K562 (cell line): ENCODE data around the gene SPOCD1. TPM values are rescaled to one million over a fixed set of nuclear protein-coding genes. Genes with fewer than 3 reads are reported as not detected.

ENCODE experiments used
- ARID1B ChIP-seq: fragments of 450-650 bp; IDR thresholded peaks from 2 replicates; pipeline ENCODE4 v1.6.1; 2016; ENCODE audit warnings: antibody characterized with exemption, mild to moderate bottlenecking, inconsistent platforms
- ATF4 ChIP-seq: fragments of 450-650 bp; formaldehyde crosslinking; IDR thresholded peaks from 2 replicates; pipeline ENCODE4 v1.4.0; 2022; ENCODE audit warnings: mild to moderate bottlenecking, moderate library complexity
- DEAF1 ChIP-seq: fragments of 450-650 bp; formaldehyde crosslinking; IDR thresholded peaks from 2 replicates; pipeline ENCODE4 v1.4.0; 2020; ENCODE audit warnings: mild to moderate bottlenecking, moderate library complexity
- GTF2F1 ChIP-seq: IDR thresholded peaks from 2 replicates; pipeline ENCODE4 v1.6.1; 2011; ENCODE audit warnings: low read depth, low read length, improper control_type of control experiment
- HLTF ChIP-seq: fragments of 450-650 bp; IDR thresholded peaks from 2 replicates; pipeline ENCODE4 v1.6.1; 2016
- ID3 ChIP-seq, 2 experiments: fragments of 250-450 bp in 1 of 2; fragments of 450-650 bp in 1 of 2; sonication (Bioruptor Pico) in 1 of 2; IDR thresholded peaks; 2 replicates each; pipeline versions ENCODE4 v1.6.1 to v1.8.0; 2016 to 2021; ENCODE audit warnings: mild to moderate bottlenecking in 2 of 2, moderate library complexity in 2 of 2, missing compliant biosample characterization in 1 of 2, missing genetic modification characterization in 1 of 2
- IRF2 ChIP-seq: sonication (generic); formaldehyde crosslinking; IDR thresholded peaks from 2 replicates; pipeline ENCODE4 v1.8.1; 2022; ENCODE audit warnings: mild to moderate bottlenecking, missing genetic modification reagents
- KDM4B ChIP-seq, 2 experiments: fragments of 450-650 bp in 1 of 2; sonication (generic) in 1 of 2; IDR thresholded peaks; 2 replicates each; pipeline ENCODE4 v1.6.1; 2016 to 2017; ENCODE audit warnings: borderline replicate concordance in 2 of 2, antibody characterized with exemption in 1 of 2, low read depth in 1 of 2, mild to moderate bottlenecking in 1 of 2
- KLF1 ChIP-seq: fragments of 450-650 bp; IDR thresholded peaks from 2 replicates; pipeline ENCODE4 v1.6.1; 2016; ENCODE audit warnings: missing genetic modification characterization, missing compliant biosample characterization
- MBD1 ChIP-seq: fragments of 250-450 bp; sonication (Bioruptor Pico); IDR thresholded peaks from 2 replicates; pipeline ENCODE4 v1.8.0; 2022; ENCODE audit warnings: inconsistent platforms
- MXD1 ChIP-seq: fragments of 250-450 bp; sonication (Bioruptor Pico); IDR thresholded peaks from 2 replicates; pipeline ENCODE4 v1.8.0; 2021; ENCODE audit warnings: borderline replicate concordance, mild to moderate bottlenecking, moderate library complexity; ENCODE audit not compliant: poor library complexity, severe bottlenecking
- NCOR1 ChIP-seq: fragments of 450-650 bp; IDR thresholded peaks from 2 replicates; pipeline ENCODE4 v1.6.1; 2016; ENCODE audit warnings: mild to moderate bottlenecking, moderate library complexity
- NR2C1 ChIP-seq, 2 experiments: fragments of 450-650 bp; IDR thresholded peaks; 2 replicates each; pipeline ENCODE4 v1.6.1; 2017; ENCODE audit warnings: mild to moderate bottlenecking in 2 of 2, antibody characterized with exemption in 1 of 2, inconsistent platforms in 1 of 2, missing compliant biosample characterization in 1 of 2, missing genetic modification characterization in 1 of 2
- PHB ChIP-seq: fragments of 250-450 bp; sonication (Bioruptor Pico); IDR thresholded peaks from 2 replicates; pipeline ENCODE4 v1.5.0; 2021
- PTRF ChIP-seq: fragments of 450-650 bp; IDR thresholded peaks from 2 replicates; pipeline ENCODE4 v1.6.1; 2016; ENCODE audit warnings: mild to moderate bottlenecking, missing genetic modification characterization, missing compliant biosample characterization
- ZFP91 ChIP-seq: sonication (generic); formaldehyde crosslinking; IDR thresholded peaks from 2 replicates; pipeline ENCODE4 v1.8.0; 2022; ENCODE audit warnings: mild to moderate bottlenecking, missing genetic modification reagents
- ZNF121 ChIP-seq: sonication (generic); formaldehyde crosslinking; conservative IDR thresholded peaks from 2 replicates; pipeline ENCODE4 v1.8.0; 2022; ENCODE audit warnings: missing genetic modification reagents
- ZNF174 ChIP-seq: fragments of 250-450 bp; sonication (Bioruptor Pico); IDR thresholded peaks from 2 replicates; pipeline ENCODE4 v1.4.0; 2020; ENCODE audit warnings: mild to moderate bottlenecking
- ZNF354B ChIP-seq: fragments of 250-450 bp; sonication (Bioruptor Pico); IDR thresholded peaks from 2 replicates; pipeline ENCODE4 v1.4.0; 2020
- ZNF830 ChIP-seq: fragments of 250-450 bp; sonication (Bioruptor Pico); IDR thresholded peaks from 2 replicates; pipeline ENCODE4 v1.5.0; 2021; ENCODE audit warnings: mild to moderate bottlenecking
- polyA plus RNA-seq, 8 experiments: library from polyadenylated mRNA; depleted of rRNA in 4 of 8; stranded (reverse) in 5 of 8; unstranded in 3 of 8; fragments of >200 nt; fragmentation: Nextera tagmentation in 2 of 8; fragmentation: Illumina TruSeq in 1 of 8; extraction: Ambion mirVana in 2 of 8; extraction: Trizol in 1 of 8; gene quantifications; 2 replicates each; pipeline versions ENCODE4 v1.2.1 to v1.2.3, GENCODE V29; 2011 to 2014; ENCODE audit warnings: inconsistent platforms in 1 of 8, missing spikeins in 1 of 8
- total RNA-seq, 7 experiments: library from RNA; depleted of rRNA in 6 of 7; stranded (reverse); fragments of >200 nt in 6 of 7; fragmentation: Illumina TruSeq in 2 of 7; extraction: Trizol in 2 of 7; gene quantifications; 2 replicates each; pipeline versions ENCODE4 v1.2.1 to v1.2.3, GENCODE V29; 2011 to 2021; ENCODE audit warnings: low replicate concordance in 1 of 7

The SPOCD1 gene
- total and polyA plus RNA-seq, 9 of the 15 experiments (the other 6 are each of a cell fraction or from before 2014, with no cell fraction given): 0.03 to 0.71 (median 0.26) TPM; not detected in 1

- TF ChIP-seq PHB (CRISPR knock-in tag) (no peak), MBD1 (CRISPR knock-in tag) (no peak), KDM4B (IDR thresholded peaks at IDR 0.05; ENCODE audit: borderline replicate concordance in 2 of 2, low read depth in 1 of 2) (peak in 1 of 2 experiments; percentile 53; a peak in 1 of 4 replicates), ZNF830 (CRISPR knock-in tag) (no peak), ZNF121 (CRISPR knock-in tag) (no peak), ATF4 (CRISPR knock-in tag) (no peak), PTRF (tag) (no peak), NR2C1 (IDR thresholded peaks at IDR 0.05) (no peak), NR2C1 (tag; IDR thresholded peaks at IDR 0.05) (no peak), ZNF174 (CRISPR knock-in tag) (no peak), MXD1 (CRISPR knock-in tag) (no peak), HLTF (0 out of 2 replicates have a peak, but pooled peaks have one; percentile 11), GTF2F1 (no peak), IRF2 (CRISPR knock-in tag) (no peak), ZFP91 (CRISPR knock-in tag) (no peak), ARID1B (peak; percentile 81), NCOR1 (peak; percentile 55; the same call in 1 of the 2 replicates), ZNF354B (CRISPR knock-in tag) (no peak), KLF1 (tag) (no peak), DEAF1 (no peak), ID3 (CRISPR knock-in tag; IDR thresholded peaks at IDR 0.05) (no peak), ID3 (tag; IDR thresholded peaks at IDR 0.05) (peak; percentile 43; the same call in 1 of the 2 replicates)
These were observed 34.6 kb downstream of the SPOCD1 start (continued) for GRCh38 chr1:31781138-31781755.
